ENCODE measurements around the gene VAV1. TPM values are rescaled to one million over a fixed set of nuclear protein-coding genes. Genes with fewer than 3 reads are reported as not detected.

VAV1 gene
- total and polyA plus RNA-seq, 2 of the 8 experiments (the other 6 are each of a cell fraction or from before 2014, with no cell fraction given), result 0.21 to 0.22 TPM

- Histone ChIP-seq H2BK12ac (ENCODE audit: low read depth, low read length) (no peak overlapping the region), H3K9ac (replicated peaks in 1 of 4; ENCODE audit: extremely low read depth in 1 of 4, low read depth in 3 of 4, low read length in 3 of 4) (no peak overlapping the region), H4K20me1 (replicated peaks in 1 of 2; ENCODE audit: control insufficient read depth in 1 of 2, insufficient read depth in 2 of 2, low read length in 2 of 2) (no peaks in the 10 kb centered on the region), H3K27ac (ENCODE audit: low read depth, low read length) (no peak overlapping the region), H3K4me1 (replicated peaks in 1 of 4; ENCODE audit: control insufficient read depth in 3 of 4, insufficient read depth in 4 of 4, low read length in 3 of 4) (peaks cover 0 to 8% (median 3%) of the 10 kb centered on the region in 4 experiments; a peak in 3 of 7 replicates), H2BK5ac (ENCODE audit: low read depth, low read length) (no peak overlapping the region), H3K9me3 (ENCODE audit: insufficient read depth in 2 of 2, low read depth in 1 of 2, low read length in 1 of 2) (no peaks in the 10 kb centered on the region), H2BK20ac (ENCODE audit: low read length) (no peak overlapping the region), H4K8ac (ENCODE audit: extremely low read depth, insufficient read depth, low read length) (no peak overlapping the region), H3K79me1 (ENCODE audit: low read depth, low read length) (no peaks in the 10 kb centered on the region), H3K4me2 (ENCODE audit: insufficient read depth in 1 of 2, low read depth in 2 of 2, low read length in 2 of 2) (no peak overlapping the region), H3K27me3 (replicated peaks in 1 of 4; ENCODE audit: control insufficient read depth in 3 of 4, extremely low read depth in 1 of 4, insufficient read depth in 3 of 4, low read length in 3 of 4) (no peaks in the 10 kb centered on the region), H2AFZ (ENCODE audit: low read length) (no peak overlapping the region), H3K56ac (replicated peaks; ENCODE audit: insufficient read length, low read depth, low read length) (no peak overlapping the region), H4K91ac (replicated peaks; ENCODE audit: insufficient read length, low read length) (no peak overlapping the region), H3K18ac (ENCODE audit: extremely low read depth, low read length) (no peak overlapping the region), H2BK120ac (replicated peaks; ENCODE audit: low read depth, low read length) (no peak overlapping the region), H3K36me3 (ENCODE audit: control insufficient read depth in 2 of 4, insufficient read depth in 4 of 4, low read length in 3 of 4) (no peaks in the 10 kb centered on the region), H3K4ac (replicated peaks; ENCODE audit: insufficient read length, low read depth, low read length) (peak overlapping the region; percentile 81), H3K23ac (ENCODE audit: insufficient read length) (no peak overlapping the region), H3K79me2 (ENCODE audit: control insufficient read depth in 1 of 2, insufficient read depth in 2 of 2, low read length in 2 of 2) (no peaks in the 10 kb centered on the region), H4K5ac (ENCODE audit: insufficient read length, low read depth, low read length) (no peak overlapping the region), H3K23me2 (ENCODE audit: low read depth, low read length) (peaks cover 4% of the 10 kb centered on the region; the same call in 1 of the 2 replicates), H3K4me3 (ENCODE audit: extremely low read depth in 1 of 4, insufficient read depth in 2 of 4, low read depth in 3 of 4, low read length in 4 of 4) (no peak overlapping the region), H2AK5ac (ENCODE audit: low read depth, low read length) (no peak overlapping the region), H3K14ac (ENCODE audit: insufficient read length) (no peak overlapping the region), H2BK15ac (ENCODE audit: low read length) (no peak overlapping the region)
- 87% methylated on average over 5 of the region's 5 CpGs; no CpG with 5 or more reads in 1 of the 2 experiments for WGBS, 2 experiments (ENCODE audit: extremely low coverage in 1 of 2, insufficient coverage in 1 of 2, insufficient read length in 1 of 2, insufficient replicate concordance in 2 of 2, low coverage in 1 of 2, low lambda C conversion rate in 2 of 2, missing lambda C conversion rate in 1 of 2)
- ChIA-PET POLR2A (ENCODE audit: partially characterized antibody) (interaction anchor here (1.1 to 3.6 kb wide), 2 partner anchors 9 to 12 kb away, joined by 3 to 14 read pairs; partner anchors contain the start of gene GPR108), CTCF (ENCODE audit: partially characterized antibody) (interaction anchor here (1.8 to 7.2 kb wide), 2 partner anchors 13 to 172 kb away, joined by 4 to 31 read pairs; partner anchors contain the start of gene GPR108)
- DNase-seq (ENCODE audit: low read depth in 1 of 2, low spot score in 2 of 2), result no peak
- FAIRE-seq, result no peak
Measured at GRCh38 chr19:6723738-6724137, 48.8 kb upstream of the VAV1 start.

Measured in H1 (cell line).